GM12872 (cell line): ENCODE results near the gene KRT34.

Source experiments
- CTCF ChIP-seq: IDR thresholded peaks from 3 replicates; pipeline ENCODE4 v1.5.1; 2011; ENCODE audit warnings: low read depth, mild to moderate bottlenecking, low read length, moderate library complexity; ENCODE audit not compliant: insufficient read depth

KRT34 gene

GRCh38 chr17:41377546-41377945, 4.6 kb downstream of the KRT34 start:
- TF ChIP-seq CTCF = no peak

- no peak for TF ChIP-seq CTCF
These were observed 12.4 kb downstream of the KRT34 start, which contains the start of gene KRT33B for GRCh38 chr17:41369713-41370112. Gene KRT33B (minus strand): TSS chr17:41369813. CDS start chr17:41369750, 63 bp downstream.

- no peak for TF ChIP-seq CTCF
These were observed 13.1 kb downstream of the KRT34 start for GRCh38 chr17:41369023-41369422.

- TF ChIP-seq CTCF = no peak
These were observed 14.6 kb downstream of the KRT34 start for GRCh38 chr17:41367426-41368075.

GRCh38 chr17:41366070-41366469, 16.0 kb downstream of the KRT34 start:
- no peak for TF ChIP-seq CTCF

GRCh38 chr17:41363881-41364280, 18.2 kb downstream of the KRT34 start:
- no peak for TF ChIP-seq CTCF

GRCh38 chr17:41360296-41360995, 21.7 kb downstream of the KRT34 start:
- no peak for TF ChIP-seq CTCF
